ENCODE data around the gene RAB26.

The RAB26 gene

GRCh38 chr16:2159175-2159838 is 10.9 kb downstream of the RAB26 start:
- H3K36me3 ChIP-seq (ENCODE audit: control insufficient read depth, low read depth, low read length), result peaks cover 3% of the 10 kb centered on the region
- no peaks in the 10 kb centered on the region for H3K27me3 ChIP-seq (ENCODE audit: control insufficient read depth, insufficient read depth, low read length)
- no peak overlapping the region for H3K4me3 ChIP-seq (ENCODE audit: low read length)
- H3K4me1 ChIP-seq (ENCODE audit: control insufficient read depth, low read depth, low read length), result peaks cover 6% of the 10 kb centered on the region
- H3K9me3 ChIP-seq (ENCODE audit: control insufficient read depth, low read depth, low read length), result no peaks in the 10 kb centered on the region
- no peak overlapping the region for H3K9ac ChIP-seq (ENCODE audit: low read length)
- no peak overlapping the region for H3K27ac ChIP-seq (ENCODE audit: low read length)

GRCh38 chr16:2160915-2161551 is 12.6 kb downstream of the RAB26 start:
- Histone ChIP-seq H3K36me3 (ENCODE audit: control insufficient read depth, low read depth, low read length) (peaks cover 3% of the 10 kb centered on the region), H3K4me3 (ENCODE audit: low read length) (no peak overlapping the region), H3K9ac (ENCODE audit: low read length) (no peak overlapping the region), H3K4me1 (ENCODE audit: control insufficient read depth, low read depth, low read length) (peaks cover 6% of the 10 kb centered on the region), H3K27ac (ENCODE audit: low read length) (no peak overlapping the region), H3K27me3 (ENCODE audit: control insufficient read depth, insufficient read depth, low read length) (no peaks in the 10 kb centered on the region), H3K9me3 (ENCODE audit: control insufficient read depth, low read depth, low read length) (no peaks in the 10 kb centered on the region)

GRCh38 chr16:2161911-2162310 is 13.5 kb downstream of the RAB26 start:
- H3K4me3 ChIP-seq (ENCODE audit: low read length), result no peak overlapping the region
- no peak overlapping the region for H3K9ac ChIP-seq (ENCODE audit: low read length)
- peaks cover 11% of the 10 kb centered on the region for H3K36me3 ChIP-seq (ENCODE audit: control insufficient read depth, low read depth, low read length)
- no peaks in the 10 kb centered on the region for H3K9me3 ChIP-seq (ENCODE audit: control insufficient read depth, low read depth, low read length)
- no peaks in the 10 kb centered on the region for H3K27me3 ChIP-seq (ENCODE audit: control insufficient read depth, insufficient read depth, low read length)
- peaks cover 2% of the 10 kb centered on the region for H3K4me1 ChIP-seq (ENCODE audit: control insufficient read depth, low read depth, low read length)
- H3K27ac ChIP-seq (ENCODE audit: low read length), result no peak overlapping the region

DNA sequence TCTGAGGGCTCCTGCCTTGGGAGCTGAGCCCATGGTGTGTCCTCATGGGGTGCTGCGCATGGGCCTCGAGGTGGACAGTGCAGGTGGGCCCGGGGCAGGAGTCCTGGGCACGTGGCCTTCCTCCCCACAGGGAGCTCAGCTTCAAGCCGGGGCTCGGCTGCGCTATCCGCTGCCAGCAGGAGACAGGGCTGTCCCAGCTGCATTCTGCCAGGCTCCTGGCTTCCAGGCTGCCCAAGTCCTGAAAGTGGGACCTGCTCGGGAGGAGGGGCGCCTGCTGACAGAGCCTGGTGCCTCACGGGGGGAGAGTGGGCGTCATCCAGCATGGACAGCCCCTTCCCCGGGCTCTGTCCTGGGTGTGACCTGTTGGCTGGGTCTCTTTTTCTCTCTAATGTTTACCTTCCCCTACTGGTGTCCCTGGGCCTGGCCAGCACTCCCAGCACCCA is 14.3 kb downstream of the RAB26 start:
- Histone ChIP-seq H3K4me3 (ENCODE audit: low read length) (no peak overlapping the region), H3K9me3 (ENCODE audit: control insufficient read depth, low read depth, low read length) (no peaks in the 10 kb centered on the region), H3K36me3 (ENCODE audit: control insufficient read depth, low read depth, low read length) (peaks cover 15% of the 10 kb centered on the region), H3K27me3 (ENCODE audit: control insufficient read depth, insufficient read depth, low read length) (no peaks in the 10 kb centered on the region), H3K27ac (ENCODE audit: low read length) (no peak overlapping the region), H3K9ac (ENCODE audit: low read length) (no peak overlapping the region), H3K4me1 (ENCODE audit: control insufficient read depth, low read depth, low read length) (no peaks in the 10 kb centered on the region)

- no peaks in the 10 kb centered on the region for H3K4me1 ChIP-seq (ENCODE audit: control insufficient read depth, low read depth, low read length)
- no peaks in the 10 kb centered on the region for H3K27me3 ChIP-seq (ENCODE audit: control insufficient read depth, insufficient read depth, low read length)
- no peaks in the 10 kb centered on the region for H3K9me3 ChIP-seq (ENCODE audit: control insufficient read depth, low read depth, low read length)
- H3K36me3 ChIP-seq (ENCODE audit: control insufficient read depth, low read depth, low read length), result peaks cover 20% of the 10 kb centered on the region
- H3K27ac ChIP-seq (ENCODE audit: low read length), result no peak overlapping the region
- no peak overlapping the region for H3K9ac ChIP-seq (ENCODE audit: low read length)
- H3K4me3 ChIP-seq (ENCODE audit: low read length), result no peak overlapping the region
Observed at GRCh38 chr16:2163211-2163881, 14.9 kb downstream of the RAB26 start.

GRCh38 chr16:2165861-2166260 is 17.4 kb downstream of the RAB26 start:
- Histone ChIP-seq H3K9ac (ENCODE audit: low read length) (no peak overlapping the region), H3K4me3 (ENCODE audit: low read length) (no peak overlapping the region), H3K4me1 (ENCODE audit: control insufficient read depth, low read depth, low read length) (no peaks in the 10 kb centered on the region), H3K9me3 (ENCODE audit: control insufficient read depth, low read depth, low read length) (no peaks in the 10 kb centered on the region), H3K36me3 (ENCODE audit: control insufficient read depth, low read depth, low read length) (peaks cover 27% of the 10 kb centered on the region), H3K27ac (ENCODE audit: low read length) (no peak overlapping the region), H3K27me3 (ENCODE audit: control insufficient read depth, insufficient read depth, low read length) (no peaks in the 10 kb centered on the region)

- Histone ChIP-seq H3K4me1 (ENCODE audit: control insufficient read depth, low read depth, low read length) (no peaks in the 10 kb centered on the region), H3K4me3 (ENCODE audit: low read length) (no peak overlapping the region), H3K9ac (ENCODE audit: low read length) (no peak overlapping the region), H3K27ac (ENCODE audit: low read length) (no peak overlapping the region), H3K36me3 (ENCODE audit: control insufficient read depth, low read depth, low read length) (peaks cover 32% of the 10 kb centered on the region), H3K9me3 (ENCODE audit: control insufficient read depth, low read depth, low read length) (no peaks in the 10 kb centered on the region), H3K27me3 (ENCODE audit: control insufficient read depth, insufficient read depth, low read length) (no peaks in the 10 kb centered on the region)
Observed at GRCh38 chr16:2166263-2167067, 18.0 kb downstream of the RAB26 start.

- no peak overlapping the region for H3K27ac ChIP-seq (ENCODE audit: low read length)
- H3K4me3 ChIP-seq (ENCODE audit: low read length), result no peak overlapping the region
- H3K4me1 ChIP-seq (ENCODE audit: control insufficient read depth, low read depth, low read length), result no peaks in the 10 kb centered on the region
- H3K27me3 ChIP-seq (ENCODE audit: control insufficient read depth, insufficient read depth, low read length), result no peaks in the 10 kb centered on the region
- H3K9me3 ChIP-seq (ENCODE audit: control insufficient read depth, low read depth, low read length), result no peaks in the 10 kb centered on the region
- H3K36me3 ChIP-seq (ENCODE audit: control insufficient read depth, low read depth, low read length), result peaks cover 32% of the 10 kb centered on the region
- no peak overlapping the region for H3K9ac ChIP-seq (ENCODE audit: low read length)
Observed at GRCh38 chr16:2167068-2167638, 18.7 kb downstream of the RAB26 start.

GRCh38 chr16:2170080-2170479 is 21.7 kb downstream of the RAB26 start:
- Histone ChIP-seq H3K4me3 (ENCODE audit: low read length) (no peak overlapping the region), H3K9me3 (ENCODE audit: control insufficient read depth, low read depth, low read length) (no peaks in the 10 kb centered on the region), H3K27ac (ENCODE audit: low read length) (no peak overlapping the region), H3K4me1 (ENCODE audit: control insufficient read depth, low read depth, low read length) (no peaks in the 10 kb centered on the region), H3K27me3 (ENCODE audit: control insufficient read depth, insufficient read depth, low read length) (no peaks in the 10 kb centered on the region), H3K9ac (ENCODE audit: low read length) (no peak overlapping the region), H3K36me3 (ENCODE audit: control insufficient read depth, low read depth, low read length) (peaks cover 52% of the 10 kb centered on the region)

- H3K4me1 ChIP-seq (ENCODE audit: control insufficient read depth, low read depth, low read length), result no peaks in the 10 kb centered on the region
- H3K9me3 ChIP-seq (ENCODE audit: control insufficient read depth, low read depth, low read length), result no peaks in the 10 kb centered on the region
- no peak overlapping the region for H3K27ac ChIP-seq (ENCODE audit: low read length)
- no peak overlapping the region for H3K4me3 ChIP-seq (ENCODE audit: low read length)
- no peaks in the 10 kb centered on the region for H3K27me3 ChIP-seq (ENCODE audit: control insufficient read depth, insufficient read depth, low read length)
- H3K36me3 ChIP-seq (ENCODE audit: control insufficient read depth, low read depth, low read length), result peaks cover 58% of the 10 kb centered on the region
- no peak overlapping the region for H3K9ac ChIP-seq (ENCODE audit: low read length)
Observed at GRCh38 chr16:2170587-2171435, 22.4 kb downstream of the RAB26 start.

Data from iPS-18a (cell line).